ENCODE data around the gene TUSC2.

The TUSC2 gene

DNA sequence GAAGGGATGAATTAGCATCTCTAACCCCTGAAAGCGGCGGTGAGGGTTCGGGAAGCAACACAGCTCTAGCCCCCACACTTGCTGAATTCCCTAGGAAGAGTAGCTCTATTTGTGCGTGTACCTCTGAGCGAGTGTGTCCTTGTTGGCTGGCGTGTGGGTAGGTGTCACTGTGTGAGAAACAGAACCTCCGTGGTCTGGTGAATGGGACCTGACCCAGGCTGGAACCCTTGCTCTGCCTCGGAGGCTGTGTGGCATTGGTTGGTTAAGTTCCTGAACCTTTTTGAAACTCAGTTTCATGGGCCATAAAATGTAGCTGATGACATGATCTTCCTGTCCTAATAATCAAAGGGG is 31.7 kb upstream of the TUSC2 start:
- TF ChIP-seq, protein P1, sequence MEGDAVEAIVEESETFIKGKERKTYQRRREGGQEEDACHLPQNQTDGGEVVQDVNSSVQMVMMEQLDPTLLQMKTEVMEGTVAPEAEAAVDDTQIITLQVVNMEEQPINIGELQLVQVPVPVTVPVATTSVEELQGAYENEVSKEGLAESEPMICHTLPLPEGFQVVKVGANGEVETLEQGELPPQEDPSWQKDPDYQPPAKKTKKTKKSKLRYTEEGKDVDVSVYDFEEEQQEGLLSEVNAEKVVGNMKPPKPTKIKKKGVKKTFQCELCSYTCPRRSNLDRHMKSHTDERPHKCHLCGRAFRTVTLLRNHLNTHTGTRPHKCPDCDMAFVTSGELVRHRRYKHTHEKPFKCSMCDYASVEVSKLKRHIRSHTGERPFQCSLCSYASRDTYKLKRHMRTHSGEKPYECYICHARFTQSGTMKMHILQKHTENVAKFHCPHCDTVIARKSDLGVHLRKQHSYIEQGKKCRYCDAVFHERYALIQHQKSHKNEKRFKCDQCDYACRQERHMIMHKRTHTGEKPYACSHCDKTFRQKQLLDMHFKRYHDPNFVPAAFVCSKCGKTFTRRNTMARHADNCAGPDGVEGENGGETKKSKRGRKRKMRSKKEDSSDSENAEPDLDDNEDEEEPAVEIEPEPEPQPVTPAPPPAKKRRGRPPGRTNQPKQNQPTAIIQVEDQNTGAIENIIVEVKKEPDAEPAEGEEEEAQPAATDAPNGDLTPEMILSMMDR (IDR thresholded peaks at IDR 0.05; ENCODE audit: borderline replicate concordance, control extremely low read depth, extremely low read depth, insufficient read depth, missing control alignments), result no peak
- in situ Hi-C loops (cut with MboI; ENCODE audit: low sequenced_read_pairs, unreplicated experiment), result no loop called here

DNA sequence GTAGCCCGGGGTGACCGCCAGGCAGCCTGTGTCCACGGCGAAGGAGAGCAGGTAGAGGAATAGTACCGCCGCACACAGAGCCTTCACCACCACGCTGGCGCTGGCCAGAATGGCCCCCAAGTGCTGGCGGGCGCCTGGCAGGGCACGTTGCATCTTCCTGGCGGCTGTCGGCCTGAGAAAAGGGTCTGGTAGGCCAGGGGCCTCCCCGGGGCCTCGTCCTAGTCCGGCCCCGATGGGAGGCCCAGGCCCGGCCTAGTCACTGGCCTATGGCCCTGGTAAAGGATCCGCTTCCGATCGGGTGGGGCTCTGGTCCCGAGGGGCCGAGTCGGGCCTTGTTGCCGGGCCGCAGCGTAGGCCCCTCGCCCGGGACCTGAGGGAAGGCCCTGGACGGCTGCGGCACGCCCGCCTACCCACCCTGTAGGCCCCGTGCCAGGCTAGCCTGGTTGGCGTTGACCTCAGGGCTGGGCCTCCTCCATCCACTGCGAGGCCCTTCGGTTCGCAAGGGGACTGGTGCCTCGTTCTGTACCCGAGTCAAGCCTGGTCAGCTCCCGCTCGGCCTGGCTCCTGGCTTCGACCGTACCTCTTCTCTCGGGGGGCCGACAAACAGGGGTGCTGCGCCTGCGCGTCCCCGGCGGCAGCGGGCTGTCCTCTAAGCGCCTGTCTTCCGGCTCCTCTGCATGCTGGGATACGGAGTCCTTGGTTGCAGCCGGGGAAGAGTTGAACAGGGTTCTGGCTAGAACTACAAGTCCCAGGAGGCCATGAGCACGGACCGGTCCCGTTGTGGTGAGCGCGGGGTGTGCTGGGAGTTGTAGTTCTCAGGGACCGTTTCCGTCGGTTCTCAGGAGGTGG is 31.1 kb upstream of the TUSC2 start, which contains the start of gene TMEM115:
Gene TMEM115, minus strand, starts transcription at position 611 of the 849 bp plus-strand sequence. Its CDS starts 458 bp downstream, at position 153.
- TF ChIP-seq, protein P1 (IDR thresholded peaks at IDR 0.05; ENCODE audit: borderline replicate concordance, control extremely low read depth, extremely low read depth, insufficient read depth, missing control alignments), result no peak
- in situ Hi-C loops (cut with MboI; ENCODE audit: low sequenced_read_pairs, unreplicated experiment), result no loop called here
- peak; percentile 98 for DNase-seq (ENCODE audit: low spot score)

More for the DNA sequence above, 31.7 kb upstream of the TUSC2 start:
- no peak for DNase-seq (ENCODE audit: low spot score)

DNA sequence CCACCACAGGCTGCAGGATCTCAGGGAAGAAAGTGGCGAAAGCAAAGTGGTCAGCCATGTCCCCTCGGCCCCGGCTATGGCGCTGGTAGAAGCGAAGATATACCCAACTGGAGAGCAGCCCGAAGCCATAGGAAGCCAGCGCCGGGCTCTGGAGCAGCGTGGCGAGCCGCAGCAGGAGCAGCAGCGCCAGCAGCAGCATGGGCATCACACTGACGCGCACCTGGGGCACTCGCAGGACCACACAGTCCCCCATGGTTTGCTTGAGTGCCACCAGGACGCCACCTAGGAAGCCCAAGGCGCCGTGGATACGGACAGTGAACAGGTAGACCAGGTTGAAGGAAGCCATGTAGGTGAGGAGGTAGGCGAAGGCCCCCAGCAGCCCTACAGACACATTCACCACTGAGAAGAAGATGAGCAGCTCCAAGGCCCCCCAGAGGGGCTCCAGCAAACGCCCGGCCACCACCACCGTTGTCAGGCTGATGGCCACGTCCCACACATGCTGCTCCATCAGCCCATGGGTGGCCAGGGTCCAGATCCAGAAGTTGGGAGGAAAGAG is 30.4 kb upstream of the TUSC2 start:
- TF ChIP-seq, protein P1 (IDR thresholded peaks at IDR 0.05; ENCODE audit: borderline replicate concordance, control extremely low read depth, extremely low read depth, insufficient read depth, missing control alignments), result no peak
- no peak for DNase-seq (ENCODE audit: low spot score)
- in situ Hi-C loops (cut with MboI; ENCODE audit: low sequenced_read_pairs, unreplicated experiment), result no loop called here

DNA sequence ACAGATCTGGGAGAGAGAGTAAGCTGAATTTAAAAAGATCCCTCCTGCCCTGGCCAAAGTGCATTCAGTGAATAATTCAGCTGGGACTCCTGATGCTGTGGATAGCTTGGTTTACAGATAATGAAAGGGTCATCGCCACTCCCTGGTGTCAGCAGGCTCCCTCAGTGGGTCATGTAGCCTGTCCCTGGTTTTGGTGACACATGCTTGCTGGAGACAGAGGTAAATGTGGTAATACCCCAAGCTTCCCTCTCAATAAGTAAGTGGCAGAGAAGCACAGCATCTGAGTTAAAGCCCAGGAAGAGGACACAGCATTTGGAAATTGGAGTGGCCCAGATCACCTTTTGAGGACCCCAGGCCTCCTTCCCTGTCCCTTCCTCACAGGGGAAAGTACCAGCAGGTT is 29.5 kb upstream of the TUSC2 start:
- no peak for DNase-seq (ENCODE audit: low spot score)
- in situ Hi-C loops (cut with MboI; ENCODE audit: low sequenced_read_pairs, unreplicated experiment), result no loop called here
- TF ChIP-seq, protein P1 (IDR thresholded peaks at IDR 0.05; ENCODE audit: borderline replicate concordance, control extremely low read depth, extremely low read depth, insufficient read depth, missing control alignments), result no peak

DNA sequence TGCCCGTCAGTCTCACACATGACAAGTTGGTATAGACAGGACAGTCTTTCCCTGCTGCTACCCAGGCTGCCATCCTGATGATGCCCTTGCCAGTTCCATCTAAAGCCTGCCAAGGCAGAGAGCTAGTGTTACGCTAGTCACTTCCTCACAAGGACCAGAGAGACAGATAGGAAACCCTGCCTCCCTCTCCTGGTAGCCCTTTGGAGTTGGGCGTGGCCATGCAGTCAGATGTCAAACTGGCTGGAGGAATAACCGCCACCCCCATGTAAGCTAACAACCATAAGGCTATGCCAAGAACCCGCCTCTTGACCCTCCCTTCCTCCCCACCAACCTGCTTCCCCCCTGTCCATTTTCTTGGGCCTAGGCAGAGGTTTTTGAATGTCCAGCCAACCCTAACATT is 28.5 kb upstream of the TUSC2 start:
- TF ChIP-seq, protein P1 (IDR thresholded peaks at IDR 0.05; ENCODE audit: borderline replicate concordance, control extremely low read depth, extremely low read depth, insufficient read depth, missing control alignments), result no peak
- in situ Hi-C loops (cut with MboI; ENCODE audit: low sequenced_read_pairs, unreplicated experiment), result no loop called here
- no peak for DNase-seq (ENCODE audit: low spot score)

DNA sequence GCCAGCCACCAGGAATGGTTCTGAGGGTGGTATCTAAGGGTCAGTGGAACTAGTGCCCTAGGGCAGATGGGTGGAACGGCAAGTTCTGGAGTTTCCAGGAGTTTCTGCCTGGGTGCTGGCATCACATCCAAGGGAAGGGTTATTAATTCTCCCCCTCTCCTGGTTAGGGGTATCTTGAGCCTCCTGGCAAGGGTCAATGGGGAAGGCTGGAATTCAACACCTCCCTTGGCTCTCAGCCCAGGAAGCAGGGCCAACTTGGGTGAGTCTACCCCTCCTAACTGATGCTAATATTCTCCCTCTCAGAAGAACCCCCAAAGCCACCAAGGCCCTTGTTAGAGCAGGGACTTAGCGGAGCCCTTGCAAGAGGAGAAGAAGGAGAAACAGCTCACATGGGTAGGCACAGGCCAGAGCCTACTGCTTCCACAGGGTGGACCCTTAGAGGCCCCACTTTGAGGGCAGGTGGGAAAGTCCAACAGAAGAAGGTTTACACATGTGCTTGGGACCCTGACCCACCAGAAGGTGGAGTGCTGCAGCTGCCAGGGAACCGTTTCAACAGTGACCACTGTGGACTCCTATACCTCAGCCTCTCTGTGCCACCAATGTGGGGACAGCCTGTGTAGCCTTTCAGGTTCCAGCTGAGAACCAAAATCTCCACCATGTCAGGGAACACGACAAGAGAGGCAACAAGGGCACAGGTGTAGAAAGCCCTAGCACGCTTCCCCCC is 28.0 kb upstream of the TUSC2 start:
- in situ Hi-C loops (cut with MboI; ENCODE audit: low sequenced_read_pairs, unreplicated experiment), result no loop called here
- DNase-seq (ENCODE audit: low spot score), result no peak
- TF ChIP-seq, protein P1 (IDR thresholded peaks at IDR 0.05; ENCODE audit: borderline replicate concordance, control extremely low read depth, extremely low read depth, insufficient read depth, missing control alignments), result no peak

All from GM13976 (cell line).